AG08396 (cell line): ENCODE measurements around the gene PTPN14.
"Not testable (repeated sequence)": the region's sequence is repeated elsewhere in the genome, so short reads cannot be mapped to it uniquely, and the experiment has no call there.

ENCODE experiments used
- DNase-seq: peaks from one replicate; pipeline ENCODE4 v3.0.0; 2012; ENCODE audit warnings: low spot score, mixed read lengths

Gene PTPN14

GRCh38 chr1:214541693-214542092 is 9.7 kb downstream of the PTPN14 start:
- DNase-seq: no peak

- no peak for DNase-seq
Measured at GRCh38 chr1:214541206-214541605, 10.2 kb downstream of the PTPN14 start.

DNA sequence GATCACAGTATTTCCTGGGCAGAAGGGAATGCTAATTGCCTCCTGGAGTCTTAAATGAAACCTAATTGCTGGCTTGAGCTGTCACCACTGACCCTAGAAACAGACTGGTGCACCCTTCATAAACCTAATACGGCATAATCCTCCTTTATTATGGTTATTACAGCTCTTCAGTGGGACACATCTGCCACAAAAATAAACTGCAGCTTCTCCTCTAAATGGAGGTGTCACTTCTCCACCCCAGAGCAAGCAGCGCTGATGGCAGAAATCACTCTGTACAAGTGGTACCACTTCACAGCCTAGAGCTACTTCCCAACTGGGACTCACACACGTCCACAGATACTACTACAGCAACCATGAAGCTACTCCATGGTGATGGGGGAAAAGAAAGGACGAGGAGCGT is 11.1 kb downstream of the PTPN14 start:
- no peak for DNase-seq

GRCh38 chr1:214538496-214538895 is 12.9 kb downstream of the PTPN14 start:
- DNase-seq: no peak

DNA sequence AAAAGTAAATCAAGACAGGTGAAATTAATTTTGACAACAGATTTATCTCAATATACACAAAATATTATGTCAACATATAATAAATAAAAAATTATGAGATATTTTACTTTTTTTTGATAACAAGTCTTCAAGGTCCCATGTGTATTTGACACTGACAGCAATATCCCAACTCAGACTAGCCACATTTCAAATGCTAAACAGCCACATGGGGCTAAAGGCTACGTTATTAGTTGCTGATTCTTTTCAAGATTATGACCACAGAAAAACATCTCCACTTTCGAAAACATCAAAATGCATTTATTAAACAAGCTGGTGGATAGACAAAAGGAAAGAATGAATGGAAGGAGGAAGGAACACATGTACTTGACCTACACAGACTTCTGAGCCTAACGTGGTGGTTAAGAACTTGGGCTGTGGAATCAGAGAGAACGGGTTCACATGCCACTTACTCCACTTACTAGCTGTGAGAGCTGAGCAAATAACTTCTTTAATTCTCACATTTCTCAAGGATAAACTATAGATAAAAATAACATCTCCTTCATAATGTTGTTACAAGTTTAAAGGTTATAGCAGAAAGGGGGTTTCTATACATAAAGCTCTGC is 13.4 kb downstream of the PTPN14 start:
- no peak for DNase-seq

GRCh38 chr1:214537219-214537618 is 14.2 kb downstream of the PTPN14 start:
- DNase-seq: no peak

GRCh38 chr1:214532070-214532469 is 19.3 kb downstream of the PTPN14 start:
- DNase-seq: no peak

GRCh38 chr1:214525535-214526019 is 25.8 kb downstream of the PTPN14 start:
- no peak for DNase-seq

GRCh38 chr1:214524824-214525223 is 26.6 kb downstream of the PTPN14 start:
- DNase-seq: no peak

DNA sequence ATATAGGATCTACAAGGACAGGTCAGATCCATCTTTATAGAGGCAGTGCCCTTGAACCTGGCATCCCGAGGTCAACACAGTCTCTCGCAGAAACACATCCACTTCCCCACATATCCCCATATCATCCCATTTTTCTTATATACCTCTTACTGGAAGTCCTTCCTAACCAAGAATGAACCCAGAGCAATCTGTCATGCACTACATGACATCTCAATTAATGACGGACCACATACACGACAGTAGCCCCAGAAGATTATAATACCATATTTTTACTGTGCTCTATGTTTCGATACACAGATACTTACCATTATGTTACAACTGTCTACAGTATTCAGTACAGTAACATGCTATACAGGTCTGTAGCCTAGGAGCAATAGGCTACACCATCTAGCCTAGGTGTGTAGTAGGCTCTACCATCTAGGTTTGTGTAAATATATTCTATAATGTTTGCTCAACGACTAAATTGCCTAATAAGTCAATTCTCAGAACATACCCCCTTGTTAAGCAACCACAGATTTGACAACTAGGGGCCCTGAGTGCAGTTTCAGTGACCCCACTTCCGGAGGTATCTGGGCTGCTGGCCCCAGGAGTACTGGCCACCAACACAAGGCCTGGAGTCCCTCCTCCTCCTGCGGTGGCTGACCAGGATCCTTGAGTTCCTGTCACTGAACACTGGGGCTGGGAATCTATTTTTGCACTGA is 28.1 kb downstream of the PTPN14 start:
- no peak for DNase-seq

DNA sequence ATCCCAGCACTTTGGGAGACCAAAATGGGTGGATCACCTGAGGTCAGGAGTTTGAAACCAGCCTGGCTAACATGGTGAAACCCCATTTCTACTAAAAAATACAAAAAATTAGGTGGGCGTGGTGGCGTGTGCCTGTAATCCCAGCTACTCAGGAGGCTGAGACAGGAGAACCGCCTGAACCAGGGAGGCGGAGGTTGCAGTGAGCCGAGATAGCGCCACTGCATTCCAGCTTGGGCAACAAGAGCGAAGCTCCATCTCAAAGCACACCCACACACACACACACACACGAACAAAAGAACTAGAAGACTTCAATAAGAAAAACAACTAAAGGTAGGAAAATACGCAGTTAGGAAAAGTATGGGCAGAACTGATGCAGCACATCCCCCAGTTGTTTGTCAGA is 29.9 kb downstream of the PTPN14 start:
- DNase-seq: not testable (repeated sequence)

- no peak for DNase-seq
Measured at GRCh38 chr1:214520544-214521165, 30.7 kb downstream of the PTPN14 start.

GRCh38 chr1:214518361-214518760 is 33.0 kb downstream of the PTPN14 start:
- no peak for DNase-seq

- no peak for DNase-seq
Measured at GRCh38 chr1:214516434-214517326, 34.7 kb downstream of the PTPN14 start.

GRCh38 chr1:214515544-214516433 is 35.6 kb downstream of the PTPN14 start:
- DNase-seq: no peak

DNA sequence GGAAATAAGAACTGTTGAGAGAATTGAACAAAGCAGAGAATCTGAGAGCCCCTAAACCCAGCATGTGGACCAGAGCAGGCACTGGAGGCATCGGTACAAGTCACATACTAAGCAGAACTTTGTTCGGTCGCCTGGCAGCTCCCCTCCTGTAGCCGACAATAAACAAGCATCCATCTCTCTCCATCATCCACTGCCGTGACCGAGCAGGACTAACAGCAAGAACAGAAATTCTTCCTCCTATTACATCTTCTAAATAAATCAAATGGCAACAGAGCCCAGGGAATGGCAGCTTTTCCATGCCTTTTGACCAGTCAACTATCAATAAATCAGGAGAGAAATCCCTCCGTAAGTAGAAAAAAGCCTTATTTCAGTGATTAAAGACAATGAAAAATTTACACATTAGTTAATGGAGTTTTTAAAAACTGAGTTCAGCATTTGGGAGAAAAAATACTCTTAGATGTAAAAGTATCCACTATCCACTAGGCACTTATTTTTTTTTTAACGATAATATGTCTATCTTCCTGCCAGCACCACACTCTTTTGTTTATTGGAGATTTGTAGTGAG is 36.5 kb downstream of the PTPN14 start:
- DNase-seq: no peak

DNA sequence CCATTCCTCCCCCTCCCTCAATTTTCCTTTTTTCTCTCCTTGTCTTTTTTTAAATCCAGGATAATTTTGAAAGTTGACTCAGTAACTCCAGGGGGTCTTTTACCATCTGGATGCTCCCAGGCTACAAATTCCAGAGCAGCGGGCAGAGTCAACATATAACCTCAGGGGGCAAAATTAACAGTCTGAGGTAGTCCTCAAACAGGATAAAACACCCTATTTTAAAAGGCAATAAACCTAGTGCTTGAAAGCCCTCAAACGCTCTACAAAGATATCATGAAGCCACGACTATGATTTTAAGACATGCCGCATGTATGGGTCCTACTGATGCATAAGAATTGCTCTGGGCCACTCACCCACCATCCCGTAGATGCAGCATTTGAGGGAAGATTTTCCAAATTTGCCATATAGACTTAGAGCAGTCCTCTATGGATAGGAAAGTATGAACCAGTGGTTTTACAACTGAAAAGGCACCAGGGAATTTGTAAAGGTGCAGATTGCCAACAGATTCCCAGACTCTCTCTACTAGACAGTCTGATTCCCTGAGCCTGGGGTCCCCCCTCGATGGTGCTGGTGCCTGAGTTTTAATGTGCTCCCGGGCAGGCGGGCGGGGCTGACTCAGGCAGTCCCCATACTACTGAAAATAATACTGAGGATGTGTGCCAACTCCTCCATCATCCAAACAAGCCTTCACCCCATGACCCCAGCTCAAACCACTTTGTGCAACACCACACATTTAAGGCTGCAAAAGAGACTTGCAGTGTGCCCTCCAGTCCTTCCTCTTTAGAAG is 37.2 kb downstream of the PTPN14 start:
- peak; percentile 45 for DNase-seq

- no peak for DNase-seq
Measured at GRCh38 chr1:214513394-214513793, 38.0 kb downstream of the PTPN14 start.

DNA sequence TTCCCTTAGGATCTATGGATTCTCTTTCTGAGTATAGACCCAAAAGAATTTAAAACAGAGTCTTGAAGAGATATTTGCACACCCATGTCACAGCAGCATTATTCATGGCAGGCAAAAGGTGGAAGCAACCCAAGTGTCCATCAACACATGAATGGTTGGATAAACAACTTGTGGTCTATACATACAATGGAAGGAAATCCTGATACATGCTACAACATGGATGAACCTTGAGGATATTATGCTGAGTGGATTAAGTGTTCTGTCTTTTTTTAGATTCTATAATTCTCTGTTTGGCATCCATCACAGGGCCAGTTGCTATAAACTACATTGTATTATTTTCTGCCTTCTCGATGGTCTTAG is 39.8 kb downstream of the PTPN14 start:
- DNase-seq: no peak
